Epidermal melanocyte (primary cell): ENCODE data around the gene C19orf67.

Source experiments
- DNase-seq: peaks from one replicate; pipeline ENCODE4 v3.0.0; 2011; ENCODE audit warnings: low spot score; ENCODE audit not compliant: insufficient read length

The C19orf67 gene

DNA sequence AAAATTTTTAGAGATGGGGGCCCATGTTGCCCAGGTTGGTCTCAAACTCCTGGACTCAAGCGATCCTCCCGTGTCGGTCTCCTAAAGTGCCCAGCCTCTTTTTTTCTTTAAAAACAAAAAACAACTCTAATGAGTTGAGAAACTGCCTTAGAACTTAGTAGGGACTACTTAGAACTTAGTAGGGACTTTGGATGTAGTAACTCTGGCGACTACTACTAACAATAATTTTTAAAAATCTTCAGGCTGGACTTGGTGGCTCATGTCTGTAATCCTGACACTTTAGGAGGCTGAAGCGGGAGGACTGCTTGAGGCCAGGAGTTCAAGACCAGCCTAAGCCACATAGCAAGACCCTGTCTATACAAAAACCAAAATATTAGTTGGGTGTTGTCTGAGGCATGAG, 515 bp upstream of the C19orf67 start:
- DNase-seq = peak; percentile 10

DNA sequence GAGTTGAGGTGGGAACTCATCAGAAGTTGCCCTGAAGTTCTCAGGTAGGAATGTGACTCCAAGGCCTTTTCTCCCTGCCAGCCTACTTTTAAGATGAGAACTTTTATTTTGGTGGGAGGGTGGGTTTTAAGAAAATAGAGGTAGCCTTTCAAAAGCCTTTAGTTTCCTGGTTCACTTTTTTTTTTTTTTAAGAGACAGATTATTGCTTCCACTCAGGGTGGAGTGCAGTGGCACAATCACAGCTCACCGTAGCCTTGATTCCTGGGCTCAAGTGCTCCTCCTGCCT, 3.0 kb downstream of the C19orf67 start:
- DNase-seq = no peak

DNA sequence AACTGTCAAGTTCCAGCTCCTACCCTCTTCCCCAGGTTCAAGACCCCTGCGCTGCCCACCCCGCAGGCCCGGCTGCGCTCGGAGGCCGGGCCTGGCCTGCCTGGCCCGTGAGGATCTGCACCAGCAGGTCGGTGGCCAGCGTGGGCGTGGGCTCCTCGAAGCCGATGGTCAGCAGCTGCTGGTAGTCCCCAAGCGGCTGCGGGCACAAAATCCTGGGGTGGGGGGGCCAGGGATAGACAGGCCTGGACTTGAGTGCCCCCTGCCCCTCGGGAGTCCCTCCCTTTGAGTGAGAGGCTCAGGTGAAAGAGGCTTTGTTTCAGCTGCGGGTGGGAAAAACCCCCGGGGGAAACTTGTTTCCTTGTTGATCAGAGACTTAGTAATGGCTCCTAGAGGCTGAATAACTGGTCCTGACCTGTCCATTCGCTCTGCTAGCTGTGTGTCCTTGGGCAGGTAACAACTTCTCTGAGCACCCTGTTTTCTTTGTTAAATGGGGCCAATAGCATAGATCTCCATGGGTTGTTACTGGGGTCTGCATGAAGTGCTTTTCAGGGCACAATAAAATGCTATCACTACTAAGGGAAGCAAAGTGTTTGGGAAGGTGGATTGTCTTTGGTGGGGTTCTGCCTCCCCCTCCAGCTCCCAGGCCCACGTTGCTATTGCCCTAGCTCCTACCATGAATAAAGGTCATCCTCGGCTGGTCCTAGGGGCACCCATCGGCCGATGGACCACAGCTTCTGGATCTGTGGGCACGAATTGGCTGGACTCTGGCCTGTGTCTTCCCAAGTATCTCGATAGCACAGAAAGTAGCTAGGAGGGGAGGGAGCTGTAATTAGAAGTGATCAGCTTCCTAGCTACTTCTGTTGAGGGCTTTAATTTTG, 3.5 kb downstream of the C19orf67 start:
- no peak for DNase-seq

DNA sequence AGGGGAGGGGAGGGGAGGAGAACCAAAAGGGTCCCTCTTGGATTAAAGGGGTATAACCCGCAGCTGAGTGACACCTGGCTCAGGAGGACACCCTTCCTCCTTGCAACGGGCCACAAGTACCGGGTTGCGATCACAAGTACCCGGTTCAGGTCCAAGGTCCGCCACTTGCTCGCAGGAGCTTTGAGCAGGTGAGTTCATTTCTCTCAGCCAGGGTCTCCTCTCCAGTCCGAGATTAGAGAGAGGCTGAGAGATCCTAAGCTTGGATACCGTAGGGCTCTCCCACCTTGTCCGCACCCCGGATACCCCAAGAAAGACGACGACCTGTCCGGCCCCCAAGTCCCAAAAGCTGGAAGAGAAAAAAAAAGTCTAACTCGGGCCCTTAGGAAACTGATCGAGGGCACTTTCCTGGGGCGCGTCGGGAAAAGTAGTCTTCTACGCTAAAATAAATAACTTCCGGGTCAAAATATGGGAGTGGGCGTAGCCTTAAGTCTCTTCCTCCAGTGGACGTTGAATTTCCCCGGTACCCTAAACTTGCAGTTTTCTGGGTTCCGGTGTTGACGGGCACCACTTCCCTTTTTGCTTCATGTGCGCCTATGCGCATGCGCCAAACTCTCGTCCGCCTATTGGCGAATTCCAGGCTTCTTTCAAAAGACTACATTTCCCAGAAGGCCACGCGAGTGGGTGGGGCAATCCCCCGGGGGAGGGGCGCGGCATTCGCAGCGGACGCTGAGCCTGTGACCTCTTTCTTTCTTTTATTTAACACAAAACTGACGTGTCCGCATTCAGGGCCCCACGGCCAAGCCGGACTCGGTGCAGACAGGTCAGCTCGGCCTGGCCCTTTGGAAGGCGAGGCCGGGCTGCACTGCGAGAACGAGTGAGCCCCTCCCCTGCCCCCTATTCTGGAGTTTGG, 4.4 kb downstream of the C19orf67 start:
- peak; percentile 100 for DNase-seq

DNA sequence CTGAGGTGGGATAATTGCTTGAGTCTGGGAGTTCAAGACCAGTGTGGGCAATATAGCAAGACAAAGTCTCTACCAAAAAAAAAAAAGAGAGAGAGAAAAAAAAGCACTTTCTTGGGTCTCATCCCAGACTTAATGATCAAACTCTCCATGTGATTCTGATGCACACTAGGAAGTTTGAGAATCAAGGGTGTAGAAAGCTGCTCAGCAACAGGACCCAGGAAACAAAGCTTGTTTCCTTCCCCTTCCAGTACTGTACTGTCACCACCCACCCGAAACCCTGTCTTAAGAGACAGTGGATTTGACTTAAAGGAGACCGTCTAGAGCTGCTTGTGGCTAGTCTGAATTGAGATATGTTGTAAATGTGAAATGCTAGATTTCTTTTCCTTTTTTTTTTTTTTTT, 7.2 kb downstream of the C19orf67 start:
- no peak for DNase-seq

- no peak for DNase-seq
Observed at GRCh38 chr19:14073925-14074838, 11.4 kb downstream of the C19orf67 start.

DNA sequence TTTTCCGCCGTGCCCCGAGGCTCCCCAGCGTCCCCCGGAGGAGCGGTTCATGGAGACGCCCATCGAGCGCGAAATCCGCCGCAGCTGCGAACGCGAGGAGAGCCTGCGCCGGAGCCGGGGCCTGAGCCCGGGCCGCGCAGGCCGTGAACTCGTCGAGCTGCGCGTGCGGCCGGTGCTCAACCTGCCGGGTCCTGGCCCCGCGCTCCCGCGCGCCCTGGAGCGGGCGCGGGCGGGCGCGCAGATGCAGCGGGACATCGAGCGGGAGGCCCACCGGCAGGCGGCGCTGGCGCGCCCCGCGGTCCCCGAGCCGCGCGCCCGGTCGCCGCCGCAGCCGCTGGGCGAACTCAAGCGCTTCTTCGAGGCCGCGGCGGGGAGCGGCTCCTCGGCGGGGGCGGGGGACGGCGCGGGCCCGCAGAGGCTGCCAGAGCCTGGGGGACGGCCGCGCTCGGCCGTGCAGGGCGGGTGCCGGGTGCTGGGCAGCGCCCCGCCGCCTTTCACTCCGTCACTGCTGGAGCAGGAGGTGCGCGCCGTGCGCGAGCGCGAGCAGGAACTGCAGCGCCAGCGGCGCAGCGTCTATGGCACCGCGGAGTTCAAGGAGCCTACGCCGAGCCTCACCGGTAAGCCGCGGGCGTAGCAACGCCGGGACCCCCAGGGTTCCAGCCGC, 12.2 kb downstream of the C19orf67 start:
- peak; percentile 58 for DNase-seq

DNA sequence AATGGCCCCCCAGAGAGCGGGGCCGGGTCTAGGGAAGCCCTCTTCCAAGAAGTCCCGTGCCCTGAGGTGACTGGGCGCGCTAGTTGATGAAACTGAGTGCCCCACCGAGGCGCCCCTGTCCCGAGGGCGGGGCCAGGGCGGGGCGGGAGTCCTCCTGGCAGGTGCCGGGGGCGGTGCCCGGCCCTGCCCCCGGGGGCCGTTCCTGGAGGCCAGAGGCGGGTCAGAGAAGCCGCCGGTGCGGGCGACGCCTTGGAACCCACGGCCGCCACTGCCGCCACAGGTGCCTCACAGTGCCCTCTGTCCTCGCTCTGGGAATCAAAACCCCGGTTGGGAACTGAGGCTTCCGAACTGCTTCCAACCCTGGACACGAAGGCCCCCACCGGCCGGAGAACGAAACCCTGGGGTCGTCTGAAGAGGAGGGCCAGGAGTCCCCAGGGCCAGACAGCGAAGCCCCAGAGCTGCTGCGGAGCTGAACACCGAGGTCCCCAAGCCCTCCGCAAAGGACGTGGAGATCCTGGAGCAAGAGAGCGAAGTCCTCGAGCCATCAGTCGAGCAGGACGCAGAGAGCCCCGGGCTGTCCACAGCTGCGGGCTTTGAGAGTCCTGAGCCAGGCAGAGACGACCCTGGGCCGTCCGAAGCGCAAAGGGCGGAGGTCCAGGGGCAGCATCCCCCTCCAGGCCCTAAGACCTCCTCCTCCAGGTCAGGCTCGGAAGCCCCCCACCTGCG, 12.9 kb downstream of the C19orf67 start, which contains the start of gene MISP3:
TSS of gene MISP3 (plus strand) at position 252 of the 726 bp plus-strand sequence. CDS start 524 bp downstream, outside the sequence.
- DNase-seq = no peak

DNA sequence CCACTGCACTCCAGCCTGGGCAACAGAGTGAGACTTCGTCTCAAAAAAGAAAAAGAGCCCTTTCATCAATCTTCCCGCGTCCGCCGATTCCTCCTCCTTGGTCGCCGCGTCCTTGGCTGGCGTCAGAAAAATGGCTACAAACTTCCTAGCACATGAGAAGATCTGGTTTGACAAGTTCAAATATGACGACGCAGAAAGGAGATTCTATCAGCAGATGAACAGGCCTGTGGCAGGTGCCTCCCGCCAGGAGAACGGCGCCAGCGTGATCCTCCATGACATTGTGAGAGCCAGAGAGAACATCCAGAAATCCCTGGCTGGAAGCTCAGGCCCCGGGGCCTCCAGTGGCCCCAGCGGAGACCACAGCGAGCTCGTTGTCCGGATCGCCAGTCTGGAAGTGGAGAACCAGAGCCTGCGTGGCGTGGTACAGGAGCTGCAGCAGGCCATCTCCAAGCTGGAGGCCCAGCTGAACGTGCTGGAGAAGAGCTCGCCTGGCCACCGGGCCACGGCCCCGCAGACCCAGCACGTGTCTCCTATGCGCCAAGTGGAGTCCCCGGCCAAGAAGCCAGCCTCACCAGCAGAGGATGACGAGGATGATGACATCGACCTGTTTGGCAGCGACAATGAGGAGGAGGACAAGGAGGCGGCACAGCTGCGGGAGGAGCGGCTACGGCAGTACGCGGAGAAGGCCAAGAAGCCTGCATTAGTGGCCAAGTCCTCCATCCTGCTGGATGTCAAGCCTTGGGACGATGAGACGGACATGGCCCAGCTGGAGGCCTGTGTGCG, 15.1 kb downstream of the C19orf67 start:
- no peak for DNase-seq

- no peak for DNase-seq
Observed at GRCh38 chr19:14066134-14066533, 19.4 kb downstream of the C19orf67 start.

DNA sequence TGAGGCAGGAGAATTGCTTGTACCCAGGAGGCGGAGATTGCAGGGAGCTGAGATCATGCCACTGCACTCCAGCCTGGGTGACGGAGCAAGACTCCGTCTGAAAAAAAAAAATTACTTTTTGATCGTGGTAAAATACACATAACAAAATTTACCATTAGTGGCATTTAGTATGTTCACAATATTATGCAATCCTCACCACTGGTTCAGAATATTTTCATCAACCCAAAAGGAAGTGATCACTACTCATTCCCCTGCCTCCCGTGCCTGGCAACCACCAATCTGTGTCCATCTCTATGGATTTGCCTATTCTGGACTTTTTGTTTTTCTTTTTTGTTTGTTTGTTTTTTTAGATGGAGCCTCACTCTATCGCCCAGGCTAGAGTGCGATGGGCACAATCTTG, 22.5 kb downstream of the C19orf67 start:
- DNase-seq = no peak

GRCh38 chr19:14062558-14062855, 23.1 kb downstream of the C19orf67 start:
- DNase-seq = no peak

DNA sequence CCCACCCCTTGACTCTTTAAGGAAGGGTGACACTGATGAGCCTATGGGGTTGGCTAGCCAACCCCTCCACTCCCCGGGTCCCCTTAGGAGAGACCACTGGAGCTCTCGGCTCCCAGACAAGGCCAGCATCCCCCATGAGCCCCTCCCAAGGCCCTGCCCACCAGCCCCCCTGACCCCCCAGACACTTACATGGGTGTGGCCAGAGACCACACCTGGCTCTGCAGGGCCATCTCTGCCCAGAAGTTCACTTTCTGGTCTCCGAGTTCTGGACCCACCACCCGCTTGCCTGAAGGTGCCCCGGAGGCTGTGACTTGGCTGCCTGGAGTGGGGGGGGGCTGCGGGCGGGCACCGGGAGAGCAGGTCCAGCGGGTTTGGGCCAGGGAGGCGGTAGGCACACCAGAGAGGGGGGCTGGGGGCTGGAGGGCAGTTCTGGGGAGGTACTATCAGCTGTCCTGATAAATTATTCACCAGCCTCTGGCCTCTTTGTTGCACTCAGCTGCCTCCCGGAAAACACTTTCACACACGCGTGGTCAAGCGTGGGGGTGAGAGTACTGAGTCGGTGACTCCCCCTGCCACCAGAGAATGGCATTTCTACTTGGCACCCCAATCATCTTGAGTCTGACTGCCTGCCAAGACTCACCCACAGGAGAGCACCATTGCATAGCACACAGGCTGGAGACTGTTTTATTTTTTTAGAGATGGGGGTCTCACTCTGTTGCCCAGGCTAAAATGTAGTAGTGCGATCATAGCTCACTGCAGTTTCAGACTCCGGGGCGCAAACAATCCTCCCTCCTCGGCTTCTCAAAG, 23.6 kb downstream of the C19orf67 start, which contains the start of gene PALM3:
TSS of gene PALM3 (minus strand) at position 326 of the 807 bp plus-strand sequence. CDS start at position 230, 96 bp downstream.
- DNase-seq = peak; percentile 5

- DNase-seq = peak; percentile 10
Observed at GRCh38 chr19:14061081-14061749, 24.4 kb downstream of the C19orf67 start.

GRCh38 chr19:14059652-14060155, 25.9 kb downstream of the C19orf67 start:
- DNase-seq = peak; percentile 7

- DNase-seq = peak; percentile 13
Observed at GRCh38 chr19:14059093-14059480, 26.5 kb downstream of the C19orf67 start.

GRCh38 chr19:14058182-14059092, 27.1 kb downstream of the C19orf67 start:
- DNase-seq = peak; percentile 10
